Gastrocnemius medialis (tissue), 4 donors: ENCODE measurements around the gene OTUD5. TPM values are rescaled to one million over a fixed set of nuclear protein-coding genes. Genes with fewer than 3 reads are reported as not detected.
A peak's percentile ranks its signal among the peaks of the same experiment; 100 is the strongest.

Experiments
- ATAC-seq, 2 donors: fragments of 150-250 bp; one replicate each; pipeline ENCODE4 v1.9.1; 2016
- DNase-seq, 2 donors: peaks; one replicate each; pipeline ENCODE4 v3.0.0-alpha.2; 2019
- H3K27ac ChIP-seq, 4 donors: fragments of 200-600 bp; sonication (generic); 1 replicate in 1 of 4; 2 replicates in 3 of 4; pipeline ENCODE4 v1.5.1; 2016 to 2018; ENCODE audit warnings: mild to moderate bottlenecking in 2 of 4, moderate library complexity in 1 of 4
- H3K27me3 ChIP-seq, 3 donors: fragments of 200-600 bp; sonication (generic) in 2 of 3; 1 replicate in 1 of 3; 2 replicates in 2 of 3; pipeline versions ENCODE4 v1.5.1 to v1.6.0; 2016 to 2019; ENCODE audit warnings: mild to moderate bottlenecking in 1 of 3, moderate library complexity in 1 of 3
- H3K36me3 ChIP-seq, 2 donors: fragments of 200-600 bp; sonication (generic) in 1 of 2; one replicate each; pipeline ENCODE4 v1.5.1; 2017 to 2018
- H3K4me1 ChIP-seq, 2 donors: fragments of 200-600 bp; sonication (generic) in 1 of 2; one replicate each; pipeline ENCODE4 v1.5.1; 2016 to 2017; ENCODE audit warnings: mild to moderate bottlenecking in 2 of 2
- H3K4me3 ChIP-seq, 4 donors: fragments of 200-600 bp; sonication (generic) in 3 of 4; 1 replicate in 1 of 4; 2 replicates in 3 of 4; pipeline ENCODE4 v1.5.1; 2016 to 2019; ENCODE audit warnings: mild to moderate bottlenecking in 2 of 4
- H3K9me3 ChIP-seq, 3 donors: fragments of 200-600 bp; sonication (generic) in 2 of 3; 1 replicate in 1 of 3; 2 replicates in 2 of 3; pipeline ENCODE4 v1.5.1; 2016 to 2019
- CTCF ChIP-seq, 5 experiments: fragments of 450-650 bp in 3 of 5; fragments of 200-600 bp in 2 of 5; sonication (generic) in 2 of 5; IDR thresholded peaks in 4 of 5; conservative IDR thresholded peaks in 1 of 5; 1 replicate in 4 of 5; 2 replicates in 1 of 5; pipeline ENCODE4 v1.5.1; 2016 to 2019; ENCODE audit warnings: antibody characterized with exemption in 5 of 5, mild to moderate bottlenecking in 3 of 5, moderate library complexity in 3 of 5
- POLR2A ChIP-seq, 2 donors: fragments of 450-650 bp; IDR thresholded peaks; one replicate each; pipeline ENCODE4 v1.6.1; 2017; ENCODE audit warnings: antibody characterized with exemption in 2 of 2, mild to moderate bottlenecking in 2 of 2, moderate library complexity in 2 of 2
- in situ Hi-C, 4 donors: fragments of 200-750 bp; cut with MboI; loops; one replicate each; pipeline versions ENCODE4 v1.15.0 to v1.8.0; 2017; ENCODE audit warnings: low sequenced_read_pairs in 4 of 4
- intact Hi-C: fragments of 100-400 bp; cut with DNase I; formaldehyde crosslinking; loops from one replicate; pipeline ENCODE4 v1.15.1; 2023; ENCODE audit warnings: low total_unique reads
- total RNA-seq, 4 donors: library from RNA; depleted of rRNA; stranded (reverse); fragments of >200 nt; gene quantifications; one replicate each; pipeline versions ENCODE4 v1.1.0 to v1.2.3, GENCODE V29; 2016

Gene OTUD5
- total RNA-seq, 4 donors from 2014 or later = 22.2 to 32.2 (median 28.5) TPM

GRCh38 chrX:48893556-48894348 is 63.7 kb downstream of the OTUD5 start:
- intact Hi-C loops = loop anchor here (5.0 to 10.0 kb wide), 3 partner anchors 149 to 271 kb away; partner anchors contain the start of genes MAGIX and TFE3
- H3K9me3 ChIP-seq = no peaks in the 10 kb centered on the region

GRCh38 chrX:48892896-48893295 is 64.5 kb downstream of the OTUD5 start:
- H3K4me3 ChIP-seq = no peak overlapping the region
- DNase-seq (no peak), ATAC-seq (no peak)
- H3K4me1 ChIP-seq = peaks cover 5 to 9% of the 10 kb centered on the region in 2 donors
- H3K27ac ChIP-seq = no peak overlapping the region
- peaks cover 0 to 4% of the 10 kb centered on the region in 2 donors for H3K36me3 ChIP-seq
- no peaks in the 10 kb centered on the region for H3K27me3 ChIP-seq
- in situ Hi-C loops (loop anchor here in 1 of 4 donors (10.0 kb wide), 1 partner anchor 88 kb away; the partner anchor contains the start of gene HDAC6), intact Hi-C loops (loop anchor here (5.0 to 10.0 kb wide), 3 partner anchors 149 to 272 kb away; partner anchors contain the start of genes MAGIX and TFE3)
- H3K9me3 ChIP-seq = no peaks in the 10 kb centered on the region
- TF ChIP-seq CTCF (IDR thresholded peaks at IDR 0.05 in 4 of 5, conservative IDR thresholded peaks at IDR 0.05 in 1 of 5) (no peak), POLR2A (IDR thresholded peaks at IDR 0.05) (no peak)

More at GRCh38 chrX:48893556-48894348, 63.7 kb downstream of the OTUD5 start:
- H3K4me3 ChIP-seq = no peak overlapping the region
- in situ Hi-C loops = loop anchor here in 1 of 4 donors (10.0 kb wide), 1 partner anchor 89 kb away; the partner anchor contains the start of gene HDAC6
- DNase-seq = no peak
- no peak overlapping the region for H3K27ac ChIP-seq
- ATAC-seq = no peak
- peaks cover 0 to 4% of the 10 kb centered on the region in 2 donors for H3K36me3 ChIP-seq
- no peaks in the 10 kb centered on the region for H3K27me3 ChIP-seq
- TF ChIP-seq CTCF (IDR thresholded peaks at IDR 0.05 in 4 of 5, conservative IDR thresholded peaks at IDR 0.05 in 1 of 5) = no peak
- no peak for TF ChIP-seq POLR2A (IDR thresholded peaks at IDR 0.05)
- H3K4me1 ChIP-seq = peaks cover 5 to 9% of the 10 kb centered on the region in 2 donors

GRCh38 chrX:48891402-48892288 is 65.8 kb downstream of the OTUD5 start:
- TF ChIP-seq CTCF (IDR thresholded peaks at IDR 0.05 in 4 of 5, conservative IDR thresholded peaks at IDR 0.05 in 1 of 5) = peak; percentile 25 to 64 (median 52)
- TF ChIP-seq POLR2A (IDR thresholded peaks at IDR 0.05) = peak in 1 of 2 donors; percentile 4
- in situ Hi-C loops (loop anchor here in 1 of 4 donors (10.0 kb wide), 1 partner anchor 87 kb away; the partner anchor contains the start of gene HDAC6), intact Hi-C loops (loop anchor here (1.0 to 10.0 kb wide), 4 partner anchors 26 to 273 kb away; partner anchors contain the start of genes MAGIX and TFE3)
- peak overlapping the region; percentile 49 to 84 (median 78) for H3K27ac ChIP-seq
- no peaks in the 10 kb centered on the region for H3K9me3 ChIP-seq
- ATAC-seq (peak; percentile 96 to 97), DNase-seq (peak; percentile 76 to 81)
- no peaks in the 10 kb centered on the region for H3K27me3 ChIP-seq
- peak overlapping the region; percentile 64 to 75 (median 68) for H3K4me3 ChIP-seq
- peaks cover 5 to 8% of the 10 kb centered on the region in 2 donors for H3K4me1 ChIP-seq
- H3K36me3 ChIP-seq = peaks cover 0 to 4% of the 10 kb centered on the region in 2 donors

- in situ Hi-C loops = loop anchor here in 1 of 4 donors (10.0 kb wide), 1 partner anchor 86 kb away; the partner anchor contains the start of gene HDAC6
- H3K27ac ChIP-seq = peak overlapping the region; percentile 49 to 84 (median 78)
- H3K4me1 ChIP-seq = peaks cover 4 to 5% of the 10 kb centered on the region in 2 donors
- DNase-seq (no peak), ATAC-seq (peak; percentile 44 to 51)
- peak overlapping the region; percentile 64 to 75 (median 68) for H3K4me3 ChIP-seq
- no peaks in the 10 kb centered on the region for H3K9me3 ChIP-seq
- no peak for TF ChIP-seq POLR2A (IDR thresholded peaks at IDR 0.05)
- TF ChIP-seq CTCF (IDR thresholded peaks at IDR 0.05 in 4 of 5, conservative IDR thresholded peaks at IDR 0.05 in 1 of 5) = no peak
- H3K36me3 ChIP-seq = peaks cover 0 to 4% of the 10 kb centered on the region in 2 donors
- no peaks in the 10 kb centered on the region for H3K27me3 ChIP-seq
- intact Hi-C loops = loop anchor here (1.0 to 10.0 kb wide), 4 partner anchors 26 to 274 kb away; partner anchors contain the start of genes MAGIX and TFE3
Measured at GRCh38 chrX:48890934-48891401, 66.4 kb downstream of the OTUD5 start.
